OCI-LY7 (cell line): Measurements from ENCODE around the gene SDHA. TPM values are rescaled to one million over a fixed set of nuclear protein-coding genes. Genes with fewer than 3 reads are reported as not detected.

Experiments
- BruUV-seq: library from RNA; stranded (reverse); fragments of 400-500 nt; replicated peaks from 2 replicates; lab custom pipeline; 2021; lab: Mats Ljungman, UMichigan
- CTCF ChIA-PET: fragments of 300-600 bp; sonication (Branson Sonifier 250); formaldehyde crosslinking; loops from one replicate; lab custom pipeline; 2022; ENCODE audit warnings: antibody characterized with exemption; ENCODE audit not compliant: unreplicated experiment; lab: Charles Lee
- POLR2A ChIA-PET: fragments of 300-600 bp; sonication (Branson Sonifier 250); formaldehyde crosslinking; loops from one replicate; lab custom pipeline; 2022; ENCODE audit warnings: antibody characterized with exemption; lab: Charles Lee
- DNase-seq: peaks from one replicate; pipeline ENCODE4 v3.0.0-alpha.2; 2015; ENCODE audit warnings: low spot score
- H2AFZ ChIP-seq: fragments of 200-600 bp; sonication (generic), shearing (Covaris generic); 2 replicates; pipeline ENCODE4 v1.6.1; 2014; ENCODE audit warnings: mild to moderate bottlenecking, antibody characterized with exemption, low read length, moderate library complexity
- H3K27ac ChIP-seq: fragments of 200-600 bp; sonication (generic); 2 replicates; pipeline ENCODE4 v1.5.1; 2014; ENCODE audit warnings: mixed run types, low read depth, mild to moderate bottlenecking, moderate library complexity, low read length, inconsistent platforms; ENCODE audit not compliant: poor library complexity, severe bottlenecking
- H3K36me3 ChIP-seq: fragments of 200-600 bp; sonication (generic); 2 replicates; pipeline ENCODE4 v1.6.1; 2014; ENCODE audit warnings: mild to moderate bottlenecking, antibody characterized with exemption, low read length, moderate library complexity, mixed read lengths; ENCODE audit not compliant: insufficient read depth
- H3K4me1 ChIP-seq: fragments of 200-600 bp; sonication (generic); 2 replicates; pipeline ENCODE4 v1.5.1; 2014; ENCODE audit warnings: mild to moderate bottlenecking, low read length; ENCODE audit not compliant: insufficient read depth, poor library complexity, severe bottlenecking
- H3K4me2 ChIP-seq: fragments of 200-600 bp; sonication (generic); 2 replicates; pipeline ENCODE4 v1.6.1; 2014; ENCODE audit warnings: mild to moderate bottlenecking, low read length
- H3K4me3 ChIP-seq: fragments of 200-600 bp; sonication (generic); 2 replicates; pipeline ENCODE4 v1.5.1; 2014; ENCODE audit warnings: mild to moderate bottlenecking, low read depth, low read length; ENCODE audit not compliant: poor library complexity, severe bottlenecking
- H3K79me2 ChIP-seq: fragments of 200-600 bp; sonication (generic); 2 replicates; pipeline ENCODE4 v1.6.1; 2016; ENCODE audit warnings: low read depth, mild to moderate bottlenecking, low read length, moderate library complexity, mixed read lengths; ENCODE audit not compliant: insufficient read depth
- H3K9me2 ChIP-seq: fragments of 200-600 bp; sonication (generic); 2 replicates; pipeline ENCODE4 v1.6.1; 2016; ENCODE audit warnings: mild to moderate bottlenecking, low read length, mixed read lengths; ENCODE audit not compliant: insufficient read depth
- H3K9me3 ChIP-seq: fragments of 200-600 bp; sonication (generic); 2 replicates; pipeline ENCODE4 v1.6.1; 2014; ENCODE audit warnings: mild to moderate bottlenecking, mixed run types, low read length, mixed read lengths
- H4K20me1 ChIP-seq: fragments of 200-600 bp; sonication (generic); 2 replicates; pipeline ENCODE4 v1.6.1; 2014; ENCODE audit warnings: mild to moderate bottlenecking, antibody characterized with exemption, low read length, moderate library complexity, mixed read lengths; ENCODE audit not compliant: insufficient read depth
- CTCF ChIP-seq: fragments of 200-600 bp; sonication (generic); conservative IDR thresholded peaks from 2 replicates; pipeline ENCODE4 v1.5.1; 2014; ENCODE audit warnings: mild to moderate bottlenecking, antibody characterized with exemption, low read length, moderate library complexity, mixed read lengths
- EZH2phosphoT487 ChIP-seq: fragments of 200-600 bp; sonication (generic); IDR thresholded peaks from 2 replicates; pipeline ENCODE4 v1.6.1; 2018; ENCODE audit warnings: low read depth, borderline replicate concordance, mild to moderate bottlenecking, mixed run types, antibody characterized with exemption, low read length, moderate library complexity, mixed read lengths
- intact Hi-C: fragments of 100-400 bp; cut with micrococcal nuclease; formaldehyde crosslinking; loops from one replicate; pipeline ENCODE4 v1.10.0; 2022; ENCODE audit not compliant: unreplicated experiment
- total RNA-seq, 2 experiments: library from RNA; depleted of rRNA in 1 of 2; stranded (reverse); fragments of >200 nt in 1 of 2; shearing (Covaris generic) in 1 of 2; gene quantifications; 2 replicates each; pipeline ENCODE4 v1.2.3, GENCODE V29; 2014 to 2022

Gene SDHA
- total RNA-seq, 2 experiments from 2014 or later, result 147 to 167 TPM

GRCh38 chr5:197892-198489 lies 20.1 kb upstream of the SDHA start:
- H3K4me1 ChIP-seq, result peaks cover 67% of the 10 kb centered on the region
- DNase-seq, result no peak
- no peak for TF ChIP-seq EZH2phosphoT487
- TF ChIP-seq CTCF, result no peak
- no peaks in the 10 kb centered on the region for H3K9me3 ChIP-seq
- CTCF ChIA-PET, result no interaction called here
- intact Hi-C loops, result no loop called here
- no peak overlapping the region for H3K4me3 ChIP-seq
- BruUV-seq, result no TSS peak
- peaks cover 6% of the 10 kb centered on the region; the same call in 1 of the 2 replicates for H3K79me2 ChIP-seq
- no peak overlapping the region for H3K4me2 ChIP-seq
- H3K27ac ChIP-seq, result no peak overlapping the region
- no peaks in the 10 kb centered on the region for H3K9me2 ChIP-seq
- H3K36me3 ChIP-seq, result peaks cover 9% of the 10 kb centered on the region
- no peak overlapping the region for H2AFZ ChIP-seq
- POLR2A ChIA-PET, result no interaction called here
- H4K20me1 ChIP-seq, result no peaks in the 10 kb centered on the region

- no TSS peak for BruUV-seq
- Histone ChIP-seq H3K79me2 (peaks cover 6% of the 10 kb centered on the region; the same call in 1 of the 2 replicates), H4K20me1 (no peaks in the 10 kb centered on the region), H2AFZ (no peak overlapping the region), H3K4me2 (no peak overlapping the region), H3K9me3 (no peaks in the 10 kb centered on the region), H3K27ac (no peak overlapping the region), H3K4me3 (no peak overlapping the region), H3K9me2 (no peaks in the 10 kb centered on the region), H3K36me3 (peaks cover 15% of the 10 kb centered on the region), H3K4me1 (peaks cover 67% of the 10 kb centered on the region)
- ChIA-PET CTCF (no interaction called here), POLR2A (no interaction called here)
- intact Hi-C loops, result no loop called here
- TF ChIP-seq CTCF, result no peak
- DNase-seq, result no peak
Measured at GRCh38 chr5:198516-199196, 19.5 kb upstream of the SDHA start.
